ENCODE measurements around the gene GPR155.

- TF ChIP-seq EP300 (IDR thresholded peaks at IDR 0.05) (no peak), CTCF (IDR thresholded peaks at IDR 0.05) (no peak), POLR2A (IDR thresholded peaks at IDR 0.05) (no peak)
These were observed 47.5 kb downstream of the GPR155 start for GRCh38 chr2:174439323-174439722.

All from gastroesophageal sphincter (tissue), 3 donors.